Neural progenitor cell (in vitro differentiated cells): Measurements from ENCODE around the gene PADI4.

Source experiments
- CTCF ChIP-seq: fragments of 200-600 bp; sonication (generic); IDR thresholded peaks from 2 replicates; pipeline ENCODE4 v1.5.1; 2017; ENCODE audit warnings: antibody characterized with exemption, mild to moderate bottlenecking
- EZH2 ChIP-seq: fragments of 200-600 bp; sonication (generic); IDR thresholded peaks from 2 replicates; pipeline ENCODE4 v1.6.1; 2017; ENCODE audit warnings: antibody characterized with exemption, mild to moderate bottlenecking, moderate library complexity
- EZH2phosphoT487 ChIP-seq: fragments of 200-600 bp; sonication (generic); IDR thresholded peaks from 2 replicates; pipeline ENCODE4 v1.6.1; 2017; ENCODE audit warnings: antibody characterized with exemption

GRCh38 chr1:17287130-17287776 is 20.7 kb upstream of the PADI4 start:
- TF ChIP-seq CTCF: no peak
- no peak for TF ChIP-seq EZH2phosphoT487
- no peak for TF ChIP-seq EZH2
